ENCODE data around the gene TIMP2. TPM values are rescaled to one million over a fixed set of nuclear protein-coding genes. Genes with fewer than 3 reads are reported as not detected.

The TIMP2 gene
- total and polyA plus RNA-seq, 2 of the 4 experiments (the other 2 are of a cell fraction) = 43.9 to 416 TPM

DNA sequence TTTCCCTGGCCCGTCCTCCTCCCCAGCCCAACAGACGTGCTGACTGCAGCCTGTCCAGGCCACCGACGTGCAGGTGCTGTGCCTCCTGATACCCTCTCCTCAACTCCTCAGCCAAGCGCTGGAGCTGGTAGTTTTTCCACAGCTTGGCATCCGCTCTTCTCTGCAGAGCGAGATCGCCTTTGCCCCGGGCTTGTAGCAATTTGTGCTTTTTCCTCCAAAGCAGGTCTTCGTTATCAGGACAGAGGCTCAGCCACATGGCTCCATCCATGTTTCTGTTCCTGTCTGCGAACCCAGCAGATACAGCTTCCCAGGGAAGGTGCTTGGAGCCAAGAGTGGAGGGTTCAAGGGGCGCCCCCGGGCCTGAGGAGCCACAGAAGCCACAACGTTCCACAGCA lies 33.1 kb downstream of the TIMP2 start:
- Histone ChIP-seq H2BK20ac (ENCODE audit: low read depth, low read length) (no peak overlapping the region), H4K5ac (ENCODE audit: low read depth, low read length) (no peak overlapping the region), H3K27me3 (ENCODE audit: control insufficient read depth, insufficient read depth, low read length) (no peaks in the 10 kb centered on the region), H2AK9ac (replicated peaks; ENCODE audit: low read depth, low read length, poor library complexity) (no peak overlapping the region), H3K36me3 (ENCODE audit: control insufficient read depth, insufficient read depth, low read length) (peaks cover 19% of the 10 kb centered on the region; the same call in 1 of the 2 replicates), H2BK120ac (ENCODE audit: low read depth, low read length) (no peak overlapping the region), H3K27ac (ENCODE audit: insufficient read depth, low read length) (no peak overlapping the region), H3K4me3 (ENCODE audit: insufficient read depth, low read depth, low read length) (no peak overlapping the region), H2BK15ac (ENCODE audit: low read depth, low read length) (no peak overlapping the region), H4K91ac (ENCODE audit: insufficient read depth, low read depth, low read length) (no peak overlapping the region), H3K4ac (ENCODE audit: low read depth, low read length) (no peak overlapping the region), H4K8ac (ENCODE audit: low read depth in 2 of 2, low read length in 2 of 2) (no peak overlapping the region), H3K4me1 (ENCODE audit: control insufficient read depth, insufficient read depth, low read length) (peaks cover 22% of the 10 kb centered on the region), H3K79me1 (ENCODE audit: low read depth in 1 of 2, low read length in 2 of 2) (peaks cover 34 to 95% of the 10 kb centered on the region in 2 experiments), H3K14ac (replicated peaks; ENCODE audit: low read depth, low read length) (no peak overlapping the region), H3K56ac (ENCODE audit: extremely low read depth, insufficient read depth, low read length) (no peak overlapping the region), H3K9me1 (ENCODE audit: insufficient read depth, low read length) (peaks cover 40% of the 10 kb centered on the region), H3K23ac (ENCODE audit: low read depth, low read length) (no peak overlapping the region), H3K9ac (ENCODE audit: low read depth, low read length) (no peak overlapping the region), H3K9me3 (ENCODE audit: control insufficient read depth, insufficient read depth, low read length) (no peaks in the 10 kb centered on the region), H2BK5ac (ENCODE audit: low read depth, low read length, poor library complexity, severe bottlenecking) (no peak overlapping the region), H4K20me1 (ENCODE audit: insufficient read depth, low read length) (peaks cover 89% of the 10 kb centered on the region), H3K4me2 (ENCODE audit: low read depth, low read length) (no peak overlapping the region), H3K18ac (ENCODE audit: low read depth, low read length) (no peak overlapping the region), H2AK5ac (ENCODE audit: low read depth, low read length) (no peak overlapping the region; the same call in 1 of the 2 replicates), H2AFZ (replicated peaks; ENCODE audit: low read length, poor library complexity) (no peak overlapping the region)
- intact Hi-C loops (cut with micrococcal nuclease) (no loop called here), in situ Hi-C loops (cut with MboI; ENCODE audit: low sequenced_read_pairs) (no loop called here), dilution Hi-C loops (cut with HindIII; ENCODE audit: low sequenced_read_pairs, unreplicated experiment) (no loop called here)
- ATAC-seq (ENCODE audit: low read depth) = no peak
- POLR2A ChIA-PET (ENCODE audit: unreplicated experiment) = no interaction called here
- CTCF ChIA-PET = no interaction called here
- no peak for DNase-seq
- no peak for TF ChIP-seq MAZ (IDR thresholded peaks at IDR 0.05; ENCODE audit: borderline replicate concordance, low read depth, low read length)
- no peak for TF ChIP-seq RAD21 (IDR thresholded peaks at IDR 0.05; ENCODE audit: low read length)
- no peak for TF ChIP-seq MXI1 (IDR thresholded peaks at IDR 0.05; ENCODE audit: borderline replicate concordance, low read depth, low read length)
- no peak for TF ChIP-seq POLR2A (IDR thresholded peaks at IDR 0.05; ENCODE audit: low read depth, low read length)
- TF ChIP-seq RCOR1 (IDR thresholded peaks at IDR 0.05; ENCODE audit: insufficient replicate concordance, low read length) = no peak
- TF ChIP-seq USF2 (IDR thresholded peaks at IDR 0.05; ENCODE audit: low read depth, low read length) = no peak
- WGBS, 2 experiments (ENCODE audit: extremely low coverage in 2 of 2, insufficient read length in 1 of 2) = 94% methylated on average over 14 of the region's 14 CpGs; no CpG with 5 or more reads in 1 of the 2 experiments
- no TSS peak for BruUV-seq (replicated peaks)
